Activated naive CD4-positive, alpha-beta T cell treated with anti-CD3 and anti-CD28 coated beads, Interleukin-2, amount 10 ng/mL, durations not matched to agents 5 hours and 36 hours (primary cell): ENCODE measurements around the gene C1QA. TPM values are rescaled to one million over a fixed set of nuclear protein-coding genes. Genes with fewer than 3 reads are reported as not detected.

ENCODE experiments used
- microRNA-seq: library from miRNA; unstranded; fragments of <30 nt; microRNA quantifications from one replicate; pipeline ENCODE4 v1.2.0, GENCODE V29; 2022; ENCODE audit warnings: borderline microRNAs expressed, borderline replicate concordance
- total RNA-seq, 2 experiments: library from RNA; stranded (reverse); gene quantifications; one replicate each; pipeline ENCODE4 v1.2.3, GENCODE V29; 2021

C1QA gene
- not detected for total RNA-seq

GRCh38 chr1:22636353-22636752, at the start of gene C1QA:
Gene C1QA, plus strand, starts transcription at chr1:22636628. Its CDS starts 989 bp downstream, at chr1:22637617.

GRCh38 chr1:22643381-22643780, 7.0 kb downstream of the C1QA start, which contains the start of gene C1QC:
Gene C1QC, plus strand, starts transcription at chr1:22643633. Its CDS starts 391 bp downstream, at chr1:22644024.

GRCh38 chr1:22652881-22653316, 16.5 kb downstream of the C1QA start, which contains the start of gene C1QB:
Gene C1QB, plus strand, starts transcription at chr1:22653236. Its CDS starts 6,227 bp downstream, at chr1:22659463.

Small RNA genes within 50 kb of the gene (microRNA-seq; reads per million reads assigned to microRNA genes)
- not detected for gene MIR6127

Other genes with a start within 250 kb of the C1QA start
- 10 to 100 TPM; 17.4 to 20.1 TPM for gene ZBTB40, start 184.8 kb upstream of the C1QA start, total RNA-seq
- not detected for gene EPHA8, start 73.1 kb upstream of the C1QA start, total RNA-seq
- not detected for gene C1QC, start 7.0 kb downstream of the C1QA start, total RNA-seq
- not detected for gene C1QB, start 16.6 kb downstream of the C1QA start, total RNA-seq
- not detected for gene EPHB2, start 74.2 kb downstream of the C1QA start, total RNA-seq